K562 (cell line): ENCODE data around the gene NDUFA5. TPM values are rescaled to one million over a fixed set of nuclear protein-coding genes. Genes with fewer than 3 reads are reported as not detected.

Experiments used
- ARID3A ChIP-seq: IDR thresholded peaks from 2 replicates; pipeline ENCODE4 v1.6.1; 2012; ENCODE audit warnings: low read depth, low read length, improper control_type of control experiment, borderline replicate concordance
- HMBOX1 ChIP-seq: sonication (generic); IDR thresholded peaks from 2 replicates; pipeline ENCODE4 v1.6.1; 2016
- KDM1A ChIP-seq, 2 experiments: fragments of 450-650 bp; IDR thresholded peaks; 2 replicates each; pipeline ENCODE4 v1.6.1; 2016; ENCODE audit warnings: mild to moderate bottlenecking in 2 of 2
- MCM5 ChIP-seq: fragments of 450-650 bp; IDR thresholded peaks from 2 replicates; pipeline ENCODE4 v1.6.1; 2016; ENCODE audit warnings: low read depth
- TFAM ChIP-seq: fragments of 250-450 bp; sonication (Bioruptor Pico); conservative IDR thresholded peaks from 2 replicates; pipeline ENCODE4 v1.5.0; 2021; ENCODE audit warnings: mild to moderate bottlenecking, moderate library complexity
- TGIF2 ChIP-seq: sonication (generic); formaldehyde crosslinking; IDR thresholded peaks from 2 replicates; pipeline ENCODE4 v1.8.1; 2022; ENCODE audit warnings: mild to moderate bottlenecking, missing genetic modification reagents, moderate library complexity
- YBX1 ChIP-seq: fragments of 450-650 bp; IDR thresholded peaks from 2 replicates; pipeline ENCODE4 v1.7.1; 2016; ENCODE audit warnings: mild to moderate bottlenecking
- ZNF134 ChIP-seq: fragments of 250-450 bp; sonication (Bioruptor Pico); conservative IDR thresholded peaks from 2 replicates; pipeline ENCODE4 v1.4.0; 2020
- ZNF592 ChIP-seq: fragments of 450-650 bp; IDR thresholded peaks from 2 replicates; pipeline ENCODE4 v1.6.1; 2017; ENCODE audit warnings: antibody characterized with exemption, mild to moderate bottlenecking
- polyA plus RNA-seq, 8 experiments: library from polyadenylated mRNA; depleted of rRNA in 4 of 8; stranded (reverse) in 5 of 8; unstranded in 3 of 8; fragments of >200 nt; fragmentation: Nextera tagmentation in 2 of 8; fragmentation: Illumina TruSeq in 1 of 8; extraction: Ambion mirVana in 2 of 8; extraction: Trizol in 1 of 8; gene quantifications; 2 replicates each; pipeline versions ENCODE4 v1.2.1 to v1.2.3, GENCODE V29; 2011 to 2014; ENCODE audit warnings: inconsistent platforms in 1 of 8, missing spikeins in 1 of 8
- total RNA-seq, 7 experiments: library from RNA; depleted of rRNA in 6 of 7; stranded (reverse); fragments of >200 nt in 6 of 7; fragmentation: Illumina TruSeq in 2 of 7; extraction: Trizol in 2 of 7; gene quantifications; 2 replicates each; pipeline versions ENCODE4 v1.2.1 to v1.2.3, GENCODE V29; 2011 to 2021; ENCODE audit warnings: low replicate concordance in 1 of 7
- TF ChIP-seq, protein P1 (sequence below): fragments of 450-650 bp; IDR thresholded peaks from 2 replicates; pipeline ENCODE4 v1.6.1; 2016; ENCODE audit warnings: mild to moderate bottlenecking
- TF ChIP-seq, protein P2 (sequence below), 2 experiments: fragments of 200-800 bp in 1 of 2; sonication (Bioruptor generic) in 1 of 2; sonication (generic) in 1 of 2; formaldehyde crosslinking in 1 of 2; IDR thresholded peaks in 1 of 2; conservative IDR thresholded peaks in 1 of 2; 2 replicates each; pipeline versions ENCODE4 v1.5.0 to v1.6.1; 2016 to 2020; ENCODE audit warnings: missing compliant biosample characterization in 1 of 2, missing genetic modification characterization in 1 of 2, missing genetic modification reagents in 1 of 2

NDUFA5 gene
- total and polyA plus RNA-seq, 9 of the 15 experiments (the other 6 are each of a cell fraction or from before 2014, with no cell fraction given), result 155 to 677 (median 269) TPM

DNA sequence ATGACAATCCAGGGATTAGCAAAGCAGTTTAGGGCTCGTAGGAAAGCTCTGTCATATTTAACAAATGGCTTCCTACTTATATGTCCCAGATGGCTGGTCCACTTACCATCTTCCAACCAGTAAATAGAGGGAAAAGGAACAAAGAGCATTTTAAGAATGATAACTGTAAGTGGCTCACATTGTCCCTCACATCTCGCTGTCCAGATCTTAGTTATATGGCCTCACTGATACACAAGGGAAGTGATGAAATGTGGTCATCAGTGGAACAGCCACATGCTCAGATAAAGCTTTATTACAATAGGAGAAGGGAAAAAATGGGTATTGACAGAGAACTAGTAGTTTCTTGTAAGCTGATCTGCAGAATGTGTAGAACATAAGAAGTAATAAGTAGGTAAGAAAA lies 59.0 kb downstream of the NDUFA5 start (continued):
- TF ChIP-seq, protein P1, sequence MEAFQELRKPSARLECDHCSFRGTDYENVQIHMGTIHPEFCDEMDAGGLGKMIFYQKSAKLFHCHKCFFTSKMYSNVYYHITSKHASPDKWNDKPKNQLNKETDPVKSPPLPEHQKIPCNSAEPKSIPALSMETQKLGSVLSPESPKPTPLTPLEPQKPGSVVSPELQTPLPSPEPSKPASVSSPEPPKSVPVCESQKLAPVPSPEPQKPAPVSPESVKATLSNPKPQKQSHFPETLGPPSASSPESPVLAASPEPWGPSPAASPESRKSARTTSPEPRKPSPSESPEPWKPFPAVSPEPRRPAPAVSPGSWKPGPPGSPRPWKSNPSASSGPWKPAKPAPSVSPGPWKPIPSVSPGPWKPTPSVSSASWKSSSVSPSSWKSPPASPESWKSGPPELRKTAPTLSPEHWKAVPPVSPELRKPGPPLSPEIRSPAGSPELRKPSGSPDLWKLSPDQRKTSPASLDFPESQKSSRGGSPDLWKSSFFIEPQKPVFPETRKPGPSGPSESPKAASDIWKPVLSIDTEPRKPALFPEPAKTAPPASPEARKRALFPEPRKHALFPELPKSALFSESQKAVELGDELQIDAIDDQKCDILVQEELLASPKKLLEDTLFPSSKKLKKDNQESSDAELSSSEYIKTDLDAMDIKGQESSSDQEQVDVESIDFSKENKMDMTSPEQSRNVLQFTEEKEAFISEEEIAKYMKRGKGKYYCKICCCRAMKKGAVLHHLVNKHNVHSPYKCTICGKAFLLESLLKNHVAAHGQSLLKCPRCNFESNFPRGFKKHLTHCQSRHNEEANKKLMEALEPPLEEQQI, result peak; percentile 64; the same call in 1 of the 2 replicates
- TF ChIP-seq TFAM (CRISPR knock-in tag), result no peak
- TF ChIP-seq ZNF592, result peak; percentile 77
- peak; percentile 80 for TF ChIP-seq HMBOX1
- TF ChIP-seq ZNF134 (CRISPR knock-in tag), result 0 out of 2 replicates have a peak, but pooled peaks have one; percentile 12
- peak; percentile 72; the same call in 1 of the 2 replicates for TF ChIP-seq ARID3A
- TF ChIP-seq, protein P2, sequence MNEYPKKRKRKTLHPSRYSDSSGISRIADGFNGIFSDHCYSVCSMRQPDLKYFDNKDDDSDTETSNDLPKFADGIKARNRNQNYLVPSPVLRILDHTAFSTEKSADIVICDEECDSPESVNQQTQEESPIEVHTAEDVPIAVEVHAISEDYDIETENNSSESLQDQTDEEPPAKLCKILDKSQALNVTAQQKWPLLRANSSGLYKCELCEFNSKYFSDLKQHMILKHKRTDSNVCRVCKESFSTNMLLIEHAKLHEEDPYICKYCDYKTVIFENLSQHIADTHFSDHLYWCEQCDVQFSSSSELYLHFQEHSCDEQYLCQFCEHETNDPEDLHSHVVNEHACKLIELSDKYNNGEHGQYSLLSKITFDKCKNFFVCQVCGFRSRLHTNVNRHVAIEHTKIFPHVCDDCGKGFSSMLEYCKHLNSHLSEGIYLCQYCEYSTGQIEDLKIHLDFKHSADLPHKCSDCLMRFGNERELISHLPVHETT (CRISPR knock-in tag; conservative IDR thresholded peaks at IDR 0.05 in 1 of 2, IDR thresholded peaks at IDR 0.05 in 1 of 2), result no peak
- TF ChIP-seq KDM1A (IDR thresholded peaks at IDR 0.05), result 0 out of 4 replicates have a peak, but pooled peaks of 1 of the 2 experiments have one; percentile 42
- no peak for TF ChIP-seq MCM5
- no peak for TF ChIP-seq YBX1
- TF ChIP-seq TGIF2, result no peak
